ENCODE results near the gene SMCP.

SMCP gene

GRCh38 chr1:152884966-152885624 is 7.0 kb downstream of the SMCP start:
- H3K4me3 ChIP-seq (ENCODE audit: control insufficient read depth, low read depth, low read length): no peak overlapping the region
- peak; percentile 53 for DNase-seq (ENCODE audit: low read depth)
- TF ChIP-seq, protein P1, sequence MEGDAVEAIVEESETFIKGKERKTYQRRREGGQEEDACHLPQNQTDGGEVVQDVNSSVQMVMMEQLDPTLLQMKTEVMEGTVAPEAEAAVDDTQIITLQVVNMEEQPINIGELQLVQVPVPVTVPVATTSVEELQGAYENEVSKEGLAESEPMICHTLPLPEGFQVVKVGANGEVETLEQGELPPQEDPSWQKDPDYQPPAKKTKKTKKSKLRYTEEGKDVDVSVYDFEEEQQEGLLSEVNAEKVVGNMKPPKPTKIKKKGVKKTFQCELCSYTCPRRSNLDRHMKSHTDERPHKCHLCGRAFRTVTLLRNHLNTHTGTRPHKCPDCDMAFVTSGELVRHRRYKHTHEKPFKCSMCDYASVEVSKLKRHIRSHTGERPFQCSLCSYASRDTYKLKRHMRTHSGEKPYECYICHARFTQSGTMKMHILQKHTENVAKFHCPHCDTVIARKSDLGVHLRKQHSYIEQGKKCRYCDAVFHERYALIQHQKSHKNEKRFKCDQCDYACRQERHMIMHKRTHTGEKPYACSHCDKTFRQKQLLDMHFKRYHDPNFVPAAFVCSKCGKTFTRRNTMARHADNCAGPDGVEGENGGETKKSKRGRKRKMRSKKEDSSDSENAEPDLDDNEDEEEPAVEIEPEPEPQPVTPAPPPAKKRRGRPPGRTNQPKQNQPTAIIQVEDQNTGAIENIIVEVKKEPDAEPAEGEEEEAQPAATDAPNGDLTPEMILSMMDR (conservative IDR thresholded peaks at IDR 0.05; ENCODE audit: control insufficient read depth, insufficient read depth, low read depth, low read length): no peak

- TF ChIP-seq, protein P1 (conservative IDR thresholded peaks at IDR 0.05; ENCODE audit: control insufficient read depth, insufficient read depth, low read depth, low read length): no peak
- no peak overlapping the region for H3K4me3 ChIP-seq (ENCODE audit: control insufficient read depth, low read depth, low read length)
- DNase-seq (ENCODE audit: low read depth): no peak
Observed at GRCh38 chr1:152886085-152886484, 8.0 kb downstream of the SMCP start.

DNA sequence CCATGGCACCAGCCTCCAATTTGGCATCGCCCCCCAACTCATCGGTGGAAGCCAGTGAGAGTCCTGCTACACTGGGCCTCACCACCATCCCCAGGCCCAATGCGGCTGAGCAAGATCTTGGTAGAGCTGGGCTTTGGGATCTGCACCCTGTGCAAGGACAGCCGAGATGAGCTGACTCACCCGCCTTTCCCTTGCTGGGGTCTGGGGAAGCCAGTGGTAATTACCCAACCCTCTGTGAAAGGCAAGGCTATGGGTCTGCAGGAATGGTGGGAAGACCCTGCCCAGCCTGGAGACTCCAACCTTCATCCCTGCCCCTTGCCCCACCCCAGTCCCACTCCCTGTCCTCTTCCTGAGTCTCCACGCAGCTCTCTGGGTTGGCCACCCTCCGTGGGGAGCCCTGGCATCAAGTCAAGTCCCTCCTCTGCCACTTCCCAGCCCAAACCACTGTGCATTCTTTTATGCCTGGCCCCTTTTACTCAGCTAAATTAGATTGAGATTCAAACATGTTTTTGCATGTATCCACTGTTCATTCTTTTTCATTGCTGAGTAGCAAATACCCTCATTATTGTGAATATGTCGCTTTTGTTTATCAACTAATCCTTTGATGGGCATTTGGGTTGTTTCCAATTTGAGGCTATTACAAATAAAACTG is 8.8 kb downstream of the SMCP start:
- TF ChIP-seq, protein P1 (conservative IDR thresholded peaks at IDR 0.05; ENCODE audit: control insufficient read depth, insufficient read depth, low read depth, low read length): no peak
- no peak for DNase-seq (ENCODE audit: low read depth)
- H3K4me3 ChIP-seq (ENCODE audit: control insufficient read depth, low read depth, low read length): no peak overlapping the region

DNA sequence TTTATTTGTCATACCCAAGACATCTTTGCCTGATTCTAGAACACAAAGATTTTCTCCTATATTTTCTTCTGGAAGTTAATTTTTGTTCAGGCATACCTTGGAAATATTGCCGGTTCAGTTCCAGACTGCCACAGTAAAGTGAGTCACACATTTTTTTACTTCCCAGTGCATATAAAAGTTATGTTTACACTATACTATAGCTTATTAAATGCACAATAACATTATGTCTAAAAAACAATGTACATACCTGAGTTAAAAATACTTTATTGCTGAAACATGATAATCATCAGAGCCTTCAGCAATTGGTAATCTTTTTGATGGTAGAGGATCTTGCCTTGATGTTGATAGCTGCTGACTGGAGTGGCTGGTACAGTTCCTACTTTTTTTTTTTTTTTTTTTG is 10.0 kb downstream of the SMCP start:
- TF ChIP-seq, protein P1 (conservative IDR thresholded peaks at IDR 0.05; ENCODE audit: control insufficient read depth, insufficient read depth, low read depth, low read length): no peak
- no peak overlapping the region for H3K4me3 ChIP-seq (ENCODE audit: control insufficient read depth, low read depth, low read length)
- no peak for DNase-seq (ENCODE audit: low read depth)

GRCh38 chr1:152899027-152899426 is 20.9 kb downstream of the SMCP start:
- no peak overlapping the region for H3K4me3 ChIP-seq (ENCODE audit: control insufficient read depth, low read depth, low read length)
- TF ChIP-seq, protein P1 (conservative IDR thresholded peaks at IDR 0.05; ENCODE audit: control insufficient read depth, insufficient read depth, low read depth, low read length): no peak
- no peak for DNase-seq (ENCODE audit: low read depth)

DNA sequence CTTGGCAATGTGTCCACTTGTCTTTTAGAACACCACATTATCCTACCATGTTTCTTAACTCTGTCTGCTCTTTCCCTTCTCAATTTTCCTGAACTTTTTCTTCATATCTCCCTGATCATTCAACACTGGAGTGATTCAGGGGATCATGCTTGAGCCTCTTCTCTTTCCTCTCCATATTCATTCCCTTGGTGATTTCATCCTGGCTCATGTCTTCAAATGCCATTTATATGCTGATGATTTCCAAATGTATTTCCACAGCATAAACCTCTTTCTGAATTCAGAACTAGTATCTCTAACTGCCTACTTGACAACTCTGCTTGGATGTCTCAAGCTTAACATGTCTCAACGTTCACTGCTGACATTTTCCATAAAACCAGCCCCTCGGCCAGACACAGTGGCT is 21.8 kb downstream of the SMCP start:
- DNase-seq (ENCODE audit: low read depth): no peak
- TF ChIP-seq, protein P1 (conservative IDR thresholded peaks at IDR 0.05; ENCODE audit: control insufficient read depth, insufficient read depth, low read depth, low read length): no peak

More for the DNA sequence above, 21.8 kb downstream of the SMCP start:
- no peak overlapping the region for H3K4me3 ChIP-seq (ENCODE audit: control insufficient read depth, low read depth, low read length)

Data from fibroblast of mammary gland (primary cell).